Measurements from ENCODE around the gene FXYD6.

The FXYD6 gene

DNA sequence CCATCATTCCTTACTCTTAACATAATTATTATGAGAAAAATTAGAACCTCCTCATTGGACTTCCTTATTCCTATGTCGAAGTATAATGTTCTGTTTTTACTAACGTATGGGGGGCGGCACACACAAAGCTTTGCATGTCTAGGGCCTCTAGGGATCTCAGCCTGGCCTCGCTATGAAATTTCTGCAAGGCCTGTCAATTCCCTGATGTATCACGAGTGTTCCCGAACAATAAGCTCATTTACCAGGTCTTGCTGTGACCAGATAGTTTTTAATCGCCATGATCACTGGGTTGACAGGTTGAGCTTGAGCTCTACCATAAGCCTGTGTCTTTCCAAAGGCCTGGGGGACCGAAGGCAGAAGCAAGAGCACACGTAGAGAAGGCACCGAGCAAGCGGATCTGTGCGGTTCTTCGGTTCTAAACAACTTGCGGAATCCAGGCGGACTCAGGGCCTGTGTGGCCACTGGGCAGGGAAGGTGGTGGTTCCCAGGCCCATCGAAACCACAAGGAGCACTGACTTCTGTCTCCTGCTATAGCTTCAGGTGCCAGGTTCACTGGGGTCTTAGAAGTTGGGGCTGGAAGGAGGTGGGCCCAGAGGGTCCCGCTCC is 41.5 kb downstream of the FXYD6 start:
- no peak overlapping the region for H3K27ac ChIP-seq (ENCODE audit: low read length)
- no peak for TF ChIP-seq EZH2phosphoT487 (IDR thresholded peaks at IDR 0.05; ENCODE audit: low read length)
- TF ChIP-seq, protein P1, sequence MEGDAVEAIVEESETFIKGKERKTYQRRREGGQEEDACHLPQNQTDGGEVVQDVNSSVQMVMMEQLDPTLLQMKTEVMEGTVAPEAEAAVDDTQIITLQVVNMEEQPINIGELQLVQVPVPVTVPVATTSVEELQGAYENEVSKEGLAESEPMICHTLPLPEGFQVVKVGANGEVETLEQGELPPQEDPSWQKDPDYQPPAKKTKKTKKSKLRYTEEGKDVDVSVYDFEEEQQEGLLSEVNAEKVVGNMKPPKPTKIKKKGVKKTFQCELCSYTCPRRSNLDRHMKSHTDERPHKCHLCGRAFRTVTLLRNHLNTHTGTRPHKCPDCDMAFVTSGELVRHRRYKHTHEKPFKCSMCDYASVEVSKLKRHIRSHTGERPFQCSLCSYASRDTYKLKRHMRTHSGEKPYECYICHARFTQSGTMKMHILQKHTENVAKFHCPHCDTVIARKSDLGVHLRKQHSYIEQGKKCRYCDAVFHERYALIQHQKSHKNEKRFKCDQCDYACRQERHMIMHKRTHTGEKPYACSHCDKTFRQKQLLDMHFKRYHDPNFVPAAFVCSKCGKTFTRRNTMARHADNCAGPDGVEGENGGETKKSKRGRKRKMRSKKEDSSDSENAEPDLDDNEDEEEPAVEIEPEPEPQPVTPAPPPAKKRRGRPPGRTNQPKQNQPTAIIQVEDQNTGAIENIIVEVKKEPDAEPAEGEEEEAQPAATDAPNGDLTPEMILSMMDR (IDR thresholded peaks at IDR 0.05; ENCODE audit: low read length) = no peak
- no peak for TF ChIP-seq EZH2 (optimal IDR thresholded peaks at IDR 0.05; ENCODE audit: low read depth, low read length)
- no peak overlapping the region for H3K9ac ChIP-seq (ENCODE audit: low read length)
- no peaks in the 10 kb centered on the region for H4K20me1 ChIP-seq (ENCODE audit: insufficient read depth, low read length)
- H3K4me3 ChIP-seq (ENCODE audit: low read length) = no peak overlapping the region
- no peak overlapping the region for H2AFZ ChIP-seq (ENCODE audit: low read length)
- no peaks in the 10 kb centered on the region for H3K36me3 ChIP-seq (replicated peaks; ENCODE audit: insufficient read depth, low read length)
- H3K9me3 ChIP-seq (replicated peaks; ENCODE audit: insufficient read depth, low read length) = no peaks in the 10 kb centered on the region
- H3K79me2 ChIP-seq (ENCODE audit: low read length) = no peaks in the 10 kb centered on the region
- DNase-seq = no peak
- no peak overlapping the region for H3K4me2 ChIP-seq (ENCODE audit: low read depth, low read length)
- H3K9me2 ChIP-seq (replicated peaks; ENCODE audit: insufficient read depth, low read length) = no peaks in the 10 kb centered on the region
- peaks cover 45% of the 10 kb centered on the region for H3K27me3 ChIP-seq (replicated peaks; ENCODE audit: insufficient read depth, low read length)
- no peaks in the 10 kb centered on the region for H3K4me1 ChIP-seq (ENCODE audit: low read length)
- no peaks in the 10 kb centered on the region for H3F3A ChIP-seq (ENCODE audit: insufficient read depth, low read length)

DNA sequence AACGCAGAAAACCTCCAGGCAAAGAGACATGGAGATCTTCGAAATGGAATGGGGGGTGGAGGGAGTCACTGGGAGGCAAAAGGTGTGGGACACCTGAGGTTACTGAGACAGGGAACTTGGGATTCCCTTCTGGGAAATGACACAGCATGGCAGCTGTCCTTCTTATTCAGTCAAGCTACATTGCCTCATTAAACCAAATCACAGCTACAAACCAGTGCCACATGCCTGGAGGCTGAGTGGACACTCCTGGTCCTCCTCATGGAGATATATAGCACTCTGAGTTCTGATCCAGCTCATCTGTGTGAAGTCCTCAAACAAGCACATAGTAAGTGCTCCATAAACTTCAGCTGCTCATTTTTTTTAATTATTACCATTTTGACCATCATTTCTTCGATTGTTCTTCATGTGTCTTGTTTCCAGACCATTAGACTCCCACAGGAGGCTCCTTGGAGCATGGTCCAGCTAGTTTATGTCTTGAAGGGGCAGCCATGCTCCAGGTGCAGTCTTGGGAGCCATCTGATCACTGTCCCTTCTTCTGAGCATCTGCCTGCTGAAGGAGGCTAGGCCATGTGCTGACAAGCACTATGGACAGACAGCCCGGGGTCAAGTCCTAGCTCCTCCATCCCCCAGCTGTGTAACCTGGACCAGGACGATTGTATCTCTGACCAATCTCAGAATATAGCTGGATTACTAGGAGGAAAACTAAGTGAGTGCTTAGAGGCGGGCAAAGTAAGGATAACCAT is 42.2 kb downstream of the FXYD6 start:
- Histone ChIP-seq H4K20me1 (ENCODE audit: insufficient read depth, low read length) (no peaks in the 10 kb centered on the region), H3K79me2 (ENCODE audit: low read length) (no peaks in the 10 kb centered on the region), H3K27me3 (replicated peaks; ENCODE audit: insufficient read depth, low read length) (peaks cover 38% of the 10 kb centered on the region), H3K9me3 (replicated peaks; ENCODE audit: insufficient read depth, low read length) (no peaks in the 10 kb centered on the region), H3K36me3 (replicated peaks; ENCODE audit: insufficient read depth, low read length) (no peaks in the 10 kb centered on the region), H3K4me2 (ENCODE audit: low read depth, low read length) (no peak overlapping the region), H3K27ac (ENCODE audit: low read length) (no peak overlapping the region), H3K9ac (ENCODE audit: low read length) (no peak overlapping the region), H2AFZ (ENCODE audit: low read length) (no peak overlapping the region), H3K9me2 (replicated peaks; ENCODE audit: insufficient read depth, low read length) (no peaks in the 10 kb centered on the region), H3F3A (ENCODE audit: insufficient read depth, low read length) (no peaks in the 10 kb centered on the region), H3K4me3 (ENCODE audit: low read length) (no peak overlapping the region), H3K4me1 (ENCODE audit: low read length) (no peaks in the 10 kb centered on the region)
- no peak for TF ChIP-seq EZH2phosphoT487 (IDR thresholded peaks at IDR 0.05; ENCODE audit: low read length)
- TF ChIP-seq, protein P1 (IDR thresholded peaks at IDR 0.05; ENCODE audit: low read length) = no peak
- no peak for TF ChIP-seq EZH2 (optimal IDR thresholded peaks at IDR 0.05; ENCODE audit: low read depth, low read length)
- no peak for DNase-seq

DNA sequence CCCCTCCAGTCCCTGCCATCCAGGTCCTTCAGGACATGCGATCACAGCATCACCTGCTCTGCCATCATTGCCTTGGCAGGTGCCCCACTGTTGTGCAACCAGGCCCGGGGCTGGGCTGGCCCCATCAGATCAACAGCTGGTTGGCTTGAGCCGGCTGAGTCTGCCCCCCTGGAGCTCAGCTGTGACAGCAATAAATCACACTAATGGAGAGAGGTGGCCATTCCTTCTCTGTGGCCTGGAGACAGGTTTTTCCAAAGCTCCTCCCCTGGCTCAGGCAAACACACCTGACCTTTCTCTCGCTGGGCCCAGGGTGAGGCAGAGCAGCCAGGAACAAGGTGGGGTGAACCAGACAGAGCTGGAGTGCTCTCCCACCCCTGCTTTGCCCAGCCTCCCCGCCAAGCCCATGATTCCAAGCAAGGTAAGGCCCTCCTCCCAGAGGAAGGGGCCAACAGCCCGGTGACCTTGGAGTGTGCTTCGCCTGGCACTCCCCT is 43.0 kb downstream of the FXYD6 start:
- H3K4me3 ChIP-seq (ENCODE audit: low read length) = no peak overlapping the region
- H3K9me2 ChIP-seq (replicated peaks; ENCODE audit: insufficient read depth, low read length) = no peaks in the 10 kb centered on the region
- H3K4me1 ChIP-seq (ENCODE audit: low read length) = no peaks in the 10 kb centered on the region
- DNase-seq = no peak
- no peak overlapping the region for H2AFZ ChIP-seq (ENCODE audit: low read length)
- no peak overlapping the region for H3K4me2 ChIP-seq (ENCODE audit: low read depth, low read length)
- no peaks in the 10 kb centered on the region for H3K79me2 ChIP-seq (ENCODE audit: low read length)
- H3K9ac ChIP-seq (ENCODE audit: low read length) = no peak overlapping the region
- no peaks in the 10 kb centered on the region for H4K20me1 ChIP-seq (ENCODE audit: insufficient read depth, low read length)
- H3K9me3 ChIP-seq (replicated peaks; ENCODE audit: insufficient read depth, low read length) = no peaks in the 10 kb centered on the region
- no peak overlapping the region for H3K27ac ChIP-seq (ENCODE audit: low read length)
- H3F3A ChIP-seq (ENCODE audit: insufficient read depth, low read length) = no peaks in the 10 kb centered on the region
- TF ChIP-seq EZH2phosphoT487 (IDR thresholded peaks at IDR 0.05; ENCODE audit: low read length) = no peak
- TF ChIP-seq, protein P1 (IDR thresholded peaks at IDR 0.05; ENCODE audit: low read length) = no peak
- no peak for TF ChIP-seq EZH2 (optimal IDR thresholded peaks at IDR 0.05; ENCODE audit: low read depth, low read length)
- no peaks in the 10 kb centered on the region for H3K36me3 ChIP-seq (replicated peaks; ENCODE audit: insufficient read depth, low read length)
- peaks cover 33% of the 10 kb centered on the region for H3K27me3 ChIP-seq (replicated peaks; ENCODE audit: insufficient read depth, low read length)
